Activated naive CD4-positive, alpha-beta T cell treated with anti-CD3 and anti-CD28 coated beads, Interleukin-2, amount 50 U/mL, for 24 hours (primary cell): ENCODE data around the gene LIF.
A peak's percentile ranks its signal among the peaks of the same experiment; 100 is the strongest.

ENCODE experiments used
- H3K27ac Mint-ChIP-seq: one replicate; pipeline ENCODE4 v1.8.0; 2021; ENCODE audit warnings: mild to moderate bottlenecking, mixed read lengths
- H3K27me3 Mint-ChIP-seq: one replicate; pipeline ENCODE4 v1.8.0; 2021; ENCODE audit warnings: mixed read lengths
- H3K36me3 Mint-ChIP-seq: one replicate; pipeline ENCODE4 v1.8.0; 2021; ENCODE audit warnings: mixed read lengths
- H3K4me1 Mint-ChIP-seq: one replicate; pipeline ENCODE4 v1.8.0; 2021; ENCODE audit warnings: mixed read lengths
- H3K4me3 Mint-ChIP-seq: one replicate; pipeline ENCODE4 v1.8.0; 2021; ENCODE audit warnings: mild to moderate bottlenecking, mixed read lengths
- H3K9me3 Mint-ChIP-seq: one replicate; pipeline ENCODE4 v1.8.0; 2021; ENCODE audit warnings: mixed read lengths

The LIF gene

DNA sequence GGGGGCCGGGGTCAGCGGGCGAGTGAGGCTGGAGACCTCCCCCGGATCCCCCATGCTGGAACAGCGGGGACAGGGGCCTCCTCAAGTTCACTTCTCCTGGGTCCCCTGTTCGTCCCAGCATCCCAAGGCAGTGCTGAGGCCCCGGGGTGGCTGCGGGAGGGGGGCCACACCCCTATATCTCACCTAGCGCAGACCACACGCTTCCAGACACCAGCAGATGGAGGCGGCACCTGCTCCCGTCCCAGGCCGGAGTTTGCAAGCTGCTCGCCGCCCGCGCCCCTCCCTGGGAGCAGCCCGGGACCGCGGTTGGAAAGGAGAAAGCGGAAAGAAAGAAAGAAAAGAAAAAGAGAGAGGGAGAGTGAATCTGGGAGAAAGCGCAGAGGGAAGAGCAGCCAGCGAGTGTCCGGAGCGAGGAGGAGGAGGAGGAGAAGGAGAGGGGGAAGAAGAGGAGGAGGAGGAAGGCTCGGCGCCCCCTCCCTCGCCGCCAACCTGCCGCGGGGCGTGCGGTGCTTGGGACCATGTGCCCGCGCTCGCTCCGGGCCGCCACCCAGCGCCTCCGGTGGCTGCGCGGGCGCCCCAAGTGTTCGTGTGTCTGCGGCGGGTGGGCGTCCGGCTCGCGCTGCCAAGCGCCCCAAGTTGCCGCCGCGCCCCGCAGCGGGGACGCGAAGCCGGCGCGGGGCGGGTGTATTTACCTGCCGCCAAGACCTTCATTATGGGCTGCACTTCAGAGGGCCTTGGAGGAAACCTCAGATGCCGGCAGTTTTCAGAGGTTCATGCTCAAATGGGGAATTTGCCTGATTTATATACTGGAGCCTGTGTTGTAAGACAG lies at the start of gene LIF:
Gene LIF, minus strand, starts transcription at position 775 of the 829 bp plus-strand sequence. Its CDS starts 64 bp downstream, at position 711.
- H3K27me3 Mint-ChIP-seq: no peaks in the 10 kb centered on the region
- H3K27ac Mint-ChIP-seq: peak within 1 kb of the TSS; percentile 99
- H3K4me1 Mint-ChIP-seq: peaks cover 43% of the 10 kb centered on the region
- H3K9me3 Mint-ChIP-seq: no peaks in the 10 kb centered on the region
- H3K36me3 Mint-ChIP-seq: peaks cover 11% of the 10 kb centered on the region
- H3K4me3 Mint-ChIP-seq: peak within 1 kb of the TSS; percentile 98

DNA sequence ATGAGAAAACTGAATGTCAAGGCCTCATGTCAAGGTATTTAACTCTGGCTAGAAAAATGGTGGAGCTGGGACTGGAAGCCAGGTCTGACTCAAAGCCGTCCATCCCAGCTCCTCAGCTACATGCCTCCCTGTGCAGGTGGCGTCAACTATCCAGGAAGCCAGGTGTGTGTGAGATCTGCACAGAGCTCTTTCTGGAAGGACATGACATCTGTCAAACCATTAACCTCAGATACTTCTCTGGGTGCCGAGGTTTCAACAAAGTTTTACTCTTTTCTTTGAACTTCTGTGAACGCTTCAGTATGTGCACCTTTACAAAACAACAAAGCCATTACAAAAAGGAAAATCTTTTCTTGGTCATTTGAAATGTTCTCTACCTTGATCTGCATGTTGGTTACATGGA lies 49.8 kb upstream of the LIF start:
- no peaks in the 10 kb centered on the region for H3K9me3 Mint-ChIP-seq
- peak overlapping the region; percentile 26 for H3K4me3 Mint-ChIP-seq
- H3K27ac Mint-ChIP-seq: peak overlapping the region; percentile 93
- peaks cover 1% of the 10 kb centered on the region for H3K36me3 Mint-ChIP-seq
- H3K27me3 Mint-ChIP-seq: no peaks in the 10 kb centered on the region
- H3K4me1 Mint-ChIP-seq: peaks cover 65% of the 10 kb centered on the region

DNA sequence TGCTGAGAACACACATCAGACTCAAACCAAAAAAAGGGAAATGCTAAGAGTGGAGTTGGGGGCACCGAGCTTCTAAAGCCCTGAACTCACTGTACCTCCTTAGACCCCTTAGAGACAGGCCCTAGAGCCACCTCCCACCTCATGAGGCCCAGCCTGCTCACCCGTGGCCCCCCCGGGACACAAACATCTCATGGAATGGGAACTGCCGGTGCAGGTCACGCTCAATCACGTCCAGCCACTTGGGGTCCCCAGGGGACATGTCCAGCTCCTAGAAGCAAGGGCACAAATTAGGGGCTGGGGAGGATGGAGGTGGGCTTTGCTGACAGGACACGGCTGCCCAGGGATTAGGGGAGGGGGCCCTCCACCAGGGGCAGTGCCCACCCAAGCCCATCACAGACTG lies 49.0 kb upstream of the LIF start:
- H3K4me3 Mint-ChIP-seq: no peak overlapping the region
- H3K9me3 Mint-ChIP-seq: no peaks in the 10 kb centered on the region
- H3K27me3 Mint-ChIP-seq: no peaks in the 10 kb centered on the region
- peak overlapping the region; percentile 79 for H3K27ac Mint-ChIP-seq
- H3K36me3 Mint-ChIP-seq: peaks cover 1% of the 10 kb centered on the region
- peaks cover 64% of the 10 kb centered on the region for H3K4me1 Mint-ChIP-seq

DNA sequence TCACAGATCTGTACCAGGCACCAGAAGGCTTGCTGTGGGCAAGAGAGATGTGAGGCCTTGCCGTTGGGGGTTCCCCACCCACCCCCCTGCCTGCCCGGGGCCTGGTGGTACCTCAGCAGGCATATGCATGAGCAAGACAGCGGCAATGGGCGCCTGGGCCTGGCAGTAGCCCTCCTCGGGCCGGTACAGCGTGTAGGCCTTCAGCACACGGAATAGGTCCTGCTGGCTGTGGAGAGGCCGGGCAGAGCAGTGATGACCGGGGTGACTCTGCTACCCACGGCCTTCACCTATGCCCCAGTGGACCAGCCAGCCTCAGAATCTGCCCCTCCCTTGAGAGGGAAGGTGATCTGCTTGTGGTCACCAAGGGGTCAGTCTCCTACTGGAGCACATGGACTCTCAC lies 48.3 kb upstream of the LIF start:
- H3K4me1 Mint-ChIP-seq: peaks cover 64% of the 10 kb centered on the region
- H3K4me3 Mint-ChIP-seq: no peak overlapping the region
- H3K9me3 Mint-ChIP-seq: no peaks in the 10 kb centered on the region
- peaks cover 1% of the 10 kb centered on the region for H3K36me3 Mint-ChIP-seq
- H3K27ac Mint-ChIP-seq: no peak overlapping the region
- no peaks in the 10 kb centered on the region for H3K27me3 Mint-ChIP-seq

DNA sequence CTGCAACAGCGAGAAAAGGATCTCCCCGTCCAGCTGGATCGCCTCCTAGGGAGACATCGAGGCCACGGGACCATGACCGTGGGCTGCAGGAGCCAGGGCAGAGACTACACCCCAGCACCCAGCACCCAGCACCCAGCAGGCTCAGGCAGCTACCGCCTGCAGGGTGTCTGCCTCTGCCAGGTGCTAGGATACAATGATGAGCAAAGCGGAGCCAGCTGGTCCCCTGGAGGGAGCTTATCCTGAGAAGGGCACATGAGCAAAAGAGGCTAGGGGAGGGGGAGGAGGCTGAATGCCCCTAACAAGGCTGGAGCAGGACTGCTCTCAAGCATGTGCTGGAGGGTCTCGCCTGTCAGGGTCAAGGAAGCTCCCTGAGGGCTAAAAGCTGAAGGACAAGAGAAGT lies 47.5 kb upstream of the LIF start:
- Mint-ChIP-seq H3K4me1 (peaks cover 63% of the 10 kb centered on the region), H3K36me3 (no peaks in the 10 kb centered on the region), H3K27ac (peak overlapping the region; percentile 59), H3K4me3 (no peak overlapping the region), H3K27me3 (no peaks in the 10 kb centered on the region), H3K9me3 (no peaks in the 10 kb centered on the region)

DNA sequence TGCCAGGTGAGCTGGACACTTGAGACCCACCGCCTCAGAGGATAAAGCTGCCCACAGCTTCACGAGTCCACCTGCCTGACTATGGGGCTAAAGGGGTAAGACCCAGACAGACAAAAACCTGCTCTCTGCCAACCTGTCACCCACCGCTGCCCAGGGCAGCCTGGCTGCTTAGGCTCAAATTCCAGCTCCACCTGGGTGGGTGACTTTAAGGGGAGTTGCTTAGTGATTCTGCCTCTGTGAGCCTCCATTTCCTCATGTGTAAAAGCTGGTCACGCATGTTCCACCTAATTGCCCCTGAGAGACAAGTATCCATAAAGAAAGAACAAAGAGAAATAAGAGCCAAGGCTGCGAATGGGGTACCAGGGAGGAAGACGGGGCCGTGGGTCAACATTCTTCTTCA lies 46.5 kb upstream of the LIF start:
- Mint-ChIP-seq H3K4me3 (no peak overlapping the region), H3K4me1 (peaks cover 58% of the 10 kb centered on the region), H3K27me3 (no peaks in the 10 kb centered on the region), H3K27ac (peak overlapping the region; percentile 65), H3K36me3 (no peaks in the 10 kb centered on the region), H3K9me3 (no peaks in the 10 kb centered on the region)

DNA sequence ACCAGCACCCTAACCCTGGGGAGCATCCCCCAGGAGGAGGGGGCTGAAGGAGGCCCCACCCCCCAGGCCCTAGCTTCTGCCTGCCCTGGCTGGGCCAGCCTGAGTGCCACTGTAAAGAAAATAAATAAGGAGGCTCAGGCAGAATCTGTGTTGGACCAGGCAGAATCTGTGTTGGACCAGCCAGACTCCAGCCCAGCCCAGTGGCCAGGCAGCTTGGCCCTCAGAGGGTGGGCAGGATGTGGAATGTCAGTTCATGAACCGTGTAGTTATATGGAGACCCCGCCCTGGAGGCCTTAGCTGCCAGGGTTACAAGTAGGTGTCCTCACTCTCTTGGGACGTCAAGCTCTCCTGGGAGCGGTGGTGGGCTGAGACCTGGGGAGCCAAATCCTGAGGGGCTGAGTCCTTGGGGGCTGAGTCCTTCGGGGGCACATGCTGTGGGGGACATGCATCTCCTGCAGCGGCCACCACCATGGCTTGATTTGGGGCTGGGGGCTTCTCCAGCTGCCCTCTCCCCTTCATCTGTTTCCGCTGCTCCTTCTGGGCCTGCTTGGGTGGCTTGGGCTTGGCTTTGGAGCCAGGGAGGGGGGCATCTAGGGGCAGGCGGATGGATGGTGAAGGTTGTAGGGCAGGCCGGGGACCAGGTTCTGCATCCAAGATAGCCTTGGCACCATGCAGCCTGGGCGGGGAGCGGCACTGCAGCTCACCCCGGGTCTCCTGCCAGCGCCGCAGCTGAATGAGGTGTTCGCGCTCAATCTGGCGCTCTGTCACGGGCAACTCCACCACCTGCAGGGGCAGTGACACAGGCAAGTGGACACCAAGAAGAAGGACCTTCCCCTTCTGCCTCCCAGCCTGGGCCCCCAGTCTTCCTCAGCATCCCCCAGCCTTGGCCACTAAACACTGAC lies 45.8 kb upstream of the LIF start:
- no peaks in the 10 kb centered on the region for H3K9me3 Mint-ChIP-seq
- no peaks in the 10 kb centered on the region for H3K36me3 Mint-ChIP-seq
- peaks cover 55% of the 10 kb centered on the region for H3K4me1 Mint-ChIP-seq
- peak overlapping the region; percentile 23 for H3K27ac Mint-ChIP-seq
- no peak overlapping the region for H3K4me3 Mint-ChIP-seq
- no peaks in the 10 kb centered on the region for H3K27me3 Mint-ChIP-seq

DNA sequence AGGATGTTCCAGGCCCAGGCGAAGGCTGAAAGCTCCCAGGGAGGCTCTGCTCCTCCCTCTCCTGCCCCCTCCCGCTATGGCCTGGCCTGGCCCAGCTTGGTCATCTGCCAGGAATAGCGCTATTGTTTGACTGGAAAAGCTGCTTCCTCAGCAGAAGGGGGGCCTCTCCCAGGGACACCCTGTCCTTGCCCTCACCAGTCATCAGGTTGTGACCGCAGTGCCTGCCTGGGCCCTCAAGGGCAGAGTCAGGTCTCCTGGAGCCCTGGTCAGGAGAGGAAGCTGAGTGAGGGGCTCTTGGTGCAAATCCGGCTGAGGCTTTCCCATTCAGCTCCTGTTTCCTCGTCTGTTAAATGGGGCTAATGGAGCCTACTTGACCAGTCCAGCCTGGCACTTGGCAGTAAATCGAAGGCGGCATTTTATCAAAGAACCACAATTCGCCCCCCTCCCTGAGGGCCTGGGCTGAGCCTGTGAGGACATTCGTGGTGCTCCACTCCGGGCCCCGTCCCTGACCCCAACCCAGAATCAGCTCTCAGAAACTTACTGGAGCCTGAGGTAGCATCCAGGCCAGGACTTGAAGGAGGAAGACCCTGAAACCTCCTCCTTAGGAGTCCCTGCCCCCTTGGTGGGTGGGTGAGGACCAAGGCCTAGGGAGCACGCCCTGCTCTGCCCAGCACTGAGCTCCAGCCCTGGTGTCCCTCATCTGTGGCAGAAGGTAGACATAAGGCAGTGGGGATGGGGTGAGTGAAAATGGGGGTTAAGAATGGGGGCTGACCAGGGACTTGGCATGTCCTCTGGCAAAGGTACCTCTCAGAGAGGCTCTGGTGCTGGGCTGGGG lies 44.7 kb upstream of the LIF start:
- H3K9me3 Mint-ChIP-seq: no peaks in the 10 kb centered on the region
- H3K27me3 Mint-ChIP-seq: no peaks in the 10 kb centered on the region
- H3K4me3 Mint-ChIP-seq: no peak overlapping the region
- peak overlapping the region; percentile 23 for H3K27ac Mint-ChIP-seq
- peaks cover 50% of the 10 kb centered on the region for H3K4me1 Mint-ChIP-seq
- H3K36me3 Mint-ChIP-seq: no peaks in the 10 kb centered on the region

DNA sequence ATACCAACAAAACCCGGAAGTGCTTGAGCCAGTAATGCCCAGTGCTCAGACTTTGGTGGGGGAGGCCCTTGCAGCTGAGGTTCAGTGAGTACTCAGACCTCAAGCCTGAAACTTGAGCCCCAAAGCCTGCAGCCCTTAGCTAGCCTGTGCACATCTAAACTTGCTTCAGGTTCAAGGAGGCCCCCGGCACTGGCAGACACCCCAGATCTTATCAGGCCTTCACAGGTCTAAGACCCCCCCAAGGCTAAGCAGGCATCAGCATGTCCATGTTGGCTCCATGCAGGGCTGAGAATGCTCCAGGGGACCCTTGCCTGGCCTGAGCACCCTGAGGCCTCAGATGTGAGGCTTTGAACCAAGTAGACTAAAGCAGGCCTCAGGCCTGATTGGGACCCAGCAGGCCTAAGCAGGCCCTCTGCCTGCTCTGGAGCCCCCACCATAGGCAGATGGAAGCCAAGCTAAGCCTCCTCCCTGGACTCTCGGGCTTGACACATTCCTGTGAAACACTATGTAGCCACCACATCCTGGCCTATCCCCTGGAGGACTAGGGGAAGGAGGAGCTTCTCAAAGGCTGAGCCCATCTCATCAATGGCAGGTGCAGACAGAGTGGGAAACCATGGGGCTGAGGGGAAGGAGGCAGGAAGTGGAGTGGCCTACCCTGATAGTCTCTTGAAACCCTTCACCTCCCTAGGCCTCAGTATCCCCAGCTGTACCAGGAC lies 43.9 kb upstream of the LIF start:
- Mint-ChIP-seq H3K36me3 (no peaks in the 10 kb centered on the region), H3K27ac (peak overlapping the region; percentile 30), H3K27me3 (no peaks in the 10 kb centered on the region), H3K4me1 (peaks cover 43% of the 10 kb centered on the region), H3K4me3 (peak overlapping the region; percentile 90), H3K9me3 (no peaks in the 10 kb centered on the region)

DNA sequence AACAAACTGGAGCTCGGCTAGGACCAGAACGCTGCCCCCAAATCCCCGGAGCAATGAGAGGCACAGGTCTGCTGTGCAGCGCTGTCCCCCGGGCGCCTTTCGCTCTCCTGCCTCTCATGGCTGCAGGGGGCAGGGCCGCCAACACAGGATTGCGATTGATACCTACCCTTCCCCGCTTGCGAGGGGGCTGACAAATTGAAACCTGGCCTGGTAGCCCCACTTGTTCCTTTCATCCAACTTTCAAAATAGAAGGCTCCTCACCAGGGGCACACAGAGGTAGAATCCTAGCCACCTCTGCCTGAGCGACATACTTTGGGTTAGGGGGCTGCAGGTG lies 43.4 kb upstream of the LIF start:
- Mint-ChIP-seq H3K27ac (peak overlapping the region; percentile 95), H3K4me1 (peaks cover 39% of the 10 kb centered on the region), H3K36me3 (peaks cover 1% of the 10 kb centered on the region), H3K9me3 (no peaks in the 10 kb centered on the region), H3K4me3 (peak overlapping the region; percentile 90), H3K27me3 (no peaks in the 10 kb centered on the region)

DNA sequence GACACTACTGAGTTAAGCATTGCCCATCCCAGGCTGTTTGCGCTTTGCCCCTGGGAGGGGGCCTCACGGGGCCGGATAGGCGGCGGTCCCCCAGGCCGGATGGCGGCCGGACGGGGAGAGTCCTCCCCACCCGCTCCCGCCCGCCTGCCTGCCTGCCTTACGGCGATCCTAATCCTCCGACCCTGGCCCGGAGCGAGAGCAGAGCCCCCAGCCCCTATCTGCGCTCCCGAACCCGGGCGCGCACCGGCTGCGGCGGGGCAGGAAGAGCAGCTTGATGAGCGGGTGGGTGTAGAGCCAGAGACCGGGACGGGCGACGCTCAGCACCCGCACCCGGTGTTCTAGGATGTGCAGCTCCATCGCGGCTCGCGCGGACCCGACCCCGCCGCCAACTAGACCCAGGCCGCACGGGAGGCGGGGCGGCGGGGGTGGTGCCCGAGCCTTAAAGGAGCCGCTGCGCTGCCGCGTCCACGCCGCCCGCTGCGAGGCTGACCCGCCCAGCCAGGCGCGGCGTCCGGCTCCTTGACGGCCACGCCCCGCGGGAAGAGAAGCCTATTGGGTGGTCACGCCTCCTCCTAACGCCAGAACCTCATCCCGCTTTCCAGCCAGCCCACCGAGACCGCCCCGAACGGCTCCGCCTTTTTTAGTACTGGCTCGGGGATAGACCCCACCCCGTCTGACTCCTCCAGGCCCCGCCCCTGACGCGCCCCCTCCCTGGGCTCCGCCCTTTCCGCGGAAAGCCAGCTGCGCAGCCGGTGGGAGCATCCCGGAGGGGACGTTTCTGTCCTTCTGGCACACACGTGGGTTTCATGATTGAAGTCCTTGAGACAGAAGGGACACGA lies 42.8 kb upstream of the LIF start, which contains the start of gene CASTOR1:
Gene CASTOR1, minus strand, starts transcription at position 365 of the 839 bp plus-strand sequence. Its CDS starts 8 bp downstream, at position 357.
- Mint-ChIP-seq H3K27me3 (no peaks in the 10 kb centered on the region), H3K9me3 (no peaks in the 10 kb centered on the region), H3K4me3 (peak within 1 kb of the TSS; percentile 90), H3K36me3 (peaks cover 3% of the 10 kb centered on the region), H3K27ac (peak within 1 kb of the TSS; percentile 95), H3K4me1 (peaks cover 38% of the 10 kb centered on the region)

DNA sequence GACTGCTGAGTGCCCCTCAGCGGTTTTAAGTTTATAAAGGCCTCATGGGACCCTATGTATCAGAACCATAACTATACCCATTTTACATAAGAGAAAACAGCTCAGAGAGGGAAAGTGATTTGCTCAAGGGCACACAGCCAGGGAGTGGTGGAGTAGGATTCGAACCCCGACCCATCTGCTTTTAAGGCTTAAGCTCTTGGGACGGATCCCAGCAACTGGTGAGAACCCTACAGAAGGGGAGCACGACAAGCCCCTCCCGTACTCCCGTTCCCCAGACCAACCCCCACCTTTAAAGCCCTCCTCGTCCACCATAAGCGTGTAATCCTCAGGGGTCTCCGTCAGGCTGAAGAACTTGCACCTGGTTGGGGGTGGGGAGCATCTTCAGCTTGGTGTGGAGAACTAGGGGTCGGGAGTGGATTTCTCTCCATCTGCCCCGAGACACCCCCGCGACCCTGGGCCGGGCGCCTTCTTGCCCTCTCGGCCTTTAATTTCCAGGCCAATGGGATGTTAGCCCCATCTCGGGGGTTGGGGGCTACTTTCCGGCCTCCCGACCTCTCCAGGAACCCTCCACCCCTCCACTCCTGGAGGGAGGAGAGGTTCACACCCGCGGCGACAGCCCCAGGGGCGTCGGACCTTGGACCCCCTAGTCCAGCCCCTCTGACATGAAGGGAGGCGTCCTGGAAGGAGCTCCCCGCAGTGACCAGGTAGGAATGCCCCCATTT lies 42.0 kb upstream of the LIF start:
- no peak overlapping the region for H3K27ac Mint-ChIP-seq
- peaks cover 3% of the 10 kb centered on the region for H3K36me3 Mint-ChIP-seq
- H3K9me3 Mint-ChIP-seq: no peaks in the 10 kb centered on the region
- H3K4me1 Mint-ChIP-seq: peaks cover 35% of the 10 kb centered on the region
- H3K4me3 Mint-ChIP-seq: peak overlapping the region; percentile 90
- H3K27me3 Mint-ChIP-seq: no peaks in the 10 kb centered on the region

DNA sequence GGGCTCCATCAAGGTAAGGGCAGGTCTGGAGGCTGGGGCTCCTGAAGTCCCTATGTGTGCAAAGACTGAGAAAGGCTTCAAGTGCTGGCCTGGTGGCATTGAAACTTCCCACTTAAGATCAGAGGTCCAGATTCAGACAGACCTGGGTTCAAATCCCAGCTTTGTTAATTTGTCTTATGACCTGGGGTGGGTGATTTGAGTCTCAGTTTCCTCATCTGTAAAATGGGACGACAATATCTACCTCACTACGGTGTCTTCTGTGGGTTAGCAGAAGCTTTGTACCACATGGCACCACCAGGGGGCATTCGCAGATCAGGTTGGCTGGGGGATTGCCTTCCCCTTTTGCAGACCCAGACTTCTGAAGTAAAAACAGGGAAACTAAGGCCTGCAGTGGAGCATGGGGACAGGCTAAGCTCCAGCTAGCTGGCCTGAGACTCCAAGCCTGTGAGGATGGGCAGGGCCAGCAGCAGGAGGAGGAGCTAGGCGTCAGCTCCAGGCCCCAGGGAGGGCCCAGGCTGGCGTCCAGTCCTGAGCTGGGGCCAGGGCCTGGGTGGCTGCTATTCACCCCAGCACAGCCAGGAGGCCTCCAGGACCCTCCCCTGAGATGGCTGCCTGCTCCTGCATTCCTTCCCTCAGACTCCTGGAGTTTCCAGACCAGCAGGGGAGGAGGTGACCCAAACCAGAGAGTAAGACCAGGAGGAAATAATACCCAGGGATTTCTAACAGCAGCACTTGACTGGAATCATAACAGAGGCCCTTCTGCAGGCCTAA lies 41.3 kb upstream of the LIF start:
- peaks cover 3% of the 10 kb centered on the region for H3K36me3 Mint-ChIP-seq
- H3K9me3 Mint-ChIP-seq: no peaks in the 10 kb centered on the region
- peaks cover 41% of the 10 kb centered on the region for H3K4me1 Mint-ChIP-seq

More for the DNA sequence above, 41.3 kb upstream of the LIF start:
- Mint-ChIP-seq H3K4me3 (peak overlapping the region; percentile 90), H3K27me3 (no peaks in the 10 kb centered on the region), H3K27ac (no peak overlapping the region)
